Aortic smooth muscle cell (primary cell): ENCODE measurements around the gene CLDN9. TPM values are rescaled to one million over a fixed set of nuclear protein-coding genes. Genes with fewer than 3 reads are reported as not detected.

ENCODE experiments used
- total RNA-seq: library from RNA; depleted of rRNA; stranded (reverse); fragments of >200 nt; gene quantifications from 2 replicates; pipeline ENCODE4 v1.2.3, GENCODE V29; 2014

Gene CLDN9, protein sequence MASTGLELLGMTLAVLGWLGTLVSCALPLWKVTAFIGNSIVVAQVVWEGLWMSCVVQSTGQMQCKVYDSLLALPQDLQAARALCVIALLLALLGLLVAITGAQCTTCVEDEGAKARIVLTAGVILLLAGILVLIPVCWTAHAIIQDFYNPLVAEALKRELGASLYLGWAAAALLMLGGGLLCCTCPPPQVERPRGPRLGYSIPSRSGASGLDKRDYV
- total RNA-seq, result not detected in 2 replicates

DNA sequence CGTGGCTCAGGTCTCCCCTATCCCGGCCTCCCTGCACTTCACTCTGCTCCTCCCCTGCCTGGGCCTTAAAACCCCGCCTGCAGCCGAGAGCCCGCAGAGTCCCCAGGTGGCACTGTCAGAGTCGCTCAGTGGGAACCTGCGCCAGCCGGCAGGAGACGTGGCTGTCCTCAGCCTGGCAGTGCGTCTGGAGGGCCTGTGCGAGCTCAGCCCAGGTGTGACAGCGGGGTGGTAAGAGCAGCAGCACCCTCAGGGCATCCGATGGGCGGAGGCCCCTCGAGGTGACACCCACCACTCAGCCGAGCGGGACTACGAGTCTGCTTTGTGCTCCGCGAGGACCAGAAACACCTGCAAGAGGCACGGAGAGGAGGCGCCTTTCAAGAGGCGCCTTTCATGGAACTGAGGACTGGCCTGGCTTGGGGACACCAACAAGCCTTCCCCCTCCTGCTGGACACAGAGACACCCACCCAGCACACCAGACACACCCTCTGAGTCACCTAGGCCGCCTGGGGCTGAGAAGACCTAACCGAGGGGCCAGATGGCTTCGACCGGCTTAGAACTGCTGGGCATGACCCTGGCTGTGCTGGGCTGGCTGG, at the start of gene CLDN9:
CLDN9 (plus strand) TSS at position 96 of the 593 bp plus-strand sequence; CDS start at position 536, 440 bp downstream.

DNA sequence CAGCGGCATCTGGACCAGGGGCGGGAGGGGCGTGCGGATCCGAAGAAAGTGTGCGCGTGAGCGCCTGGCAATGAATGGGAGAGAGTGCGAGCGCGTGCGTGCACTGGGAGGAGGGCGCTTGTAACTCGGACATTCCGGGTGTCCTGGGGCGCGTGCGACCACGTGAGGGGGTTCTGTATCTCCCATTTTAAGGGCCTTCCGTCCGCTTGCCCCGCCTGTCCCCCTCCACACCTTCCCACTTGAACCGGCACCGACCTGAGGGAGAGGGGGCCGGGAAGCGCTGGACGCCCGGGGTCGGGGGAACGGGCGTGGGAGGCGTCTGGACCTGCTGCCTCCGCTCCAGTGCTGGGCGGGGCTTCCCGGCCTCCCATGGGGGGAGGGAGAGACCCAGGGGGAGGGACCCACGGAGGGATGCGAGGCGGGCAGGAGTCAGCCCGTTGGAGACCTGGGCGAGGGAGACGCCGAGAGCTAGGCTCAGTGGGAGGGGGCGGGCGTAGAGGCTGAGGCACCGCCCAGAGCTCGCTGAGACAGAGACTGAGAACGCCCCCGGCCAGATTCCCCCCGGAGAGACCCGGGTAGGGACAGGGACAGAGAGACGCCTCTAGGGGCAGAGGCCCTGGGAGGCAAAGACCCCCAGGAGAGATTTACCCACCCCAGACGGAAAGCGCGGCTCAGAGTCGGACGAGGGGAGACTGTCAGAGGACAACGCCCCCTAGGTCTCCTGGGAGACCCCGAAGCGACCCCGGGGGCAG, 48.8 kb upstream of the CLDN9 start, which contains the start of gene KREMEN2:
KREMEN2 (plus strand) TSS at position 553 of the 752 bp plus-strand sequence. CDS start 246 bp downstream, outside the sequence.

DNA sequence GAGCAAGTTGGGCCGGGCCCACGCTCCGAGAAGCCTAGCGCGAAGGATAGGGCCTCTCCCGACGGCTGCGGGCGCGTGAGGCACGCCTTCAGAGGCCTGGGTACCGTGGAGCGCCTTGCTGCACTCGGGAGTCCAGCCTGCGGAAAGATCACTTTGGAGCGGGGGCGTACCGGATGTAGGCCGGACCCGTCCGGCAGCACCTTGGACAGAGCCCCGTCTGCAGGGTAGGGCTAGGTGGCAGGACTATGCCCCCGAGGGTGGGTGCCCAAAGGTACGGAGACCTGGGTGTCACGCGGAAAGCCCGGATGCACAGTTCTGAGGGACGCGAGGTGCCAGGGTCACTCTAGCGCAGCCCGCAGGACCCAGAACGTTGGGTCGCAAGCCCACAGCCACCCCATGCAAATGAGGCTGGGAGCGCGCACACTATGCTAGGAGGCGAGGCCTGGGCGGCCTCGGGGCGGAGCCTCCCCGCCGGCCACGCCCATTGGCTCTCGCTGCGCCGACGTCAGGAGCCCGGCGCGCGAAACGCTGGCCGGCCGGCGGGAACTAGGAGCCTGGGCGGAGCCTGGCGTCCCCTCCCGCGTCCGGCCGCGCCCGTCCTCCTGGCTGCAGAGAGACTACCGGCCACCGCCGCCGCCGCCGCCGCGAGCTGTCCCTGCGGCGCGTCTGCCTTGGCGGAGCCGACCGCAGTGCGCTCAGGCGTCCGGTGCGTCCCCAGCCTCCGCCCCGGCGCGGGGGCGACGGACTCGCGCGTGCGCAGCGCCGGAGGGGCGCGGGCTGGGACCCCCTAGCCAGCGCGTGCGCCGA, 43.8 kb upstream of the CLDN9 start, which contains the start of gene PAQR4:
PAQR4 (plus strand) TSS at position 611 of the 807 bp plus-strand sequence. CDS start 327 bp downstream, outside the sequence.

DNA sequence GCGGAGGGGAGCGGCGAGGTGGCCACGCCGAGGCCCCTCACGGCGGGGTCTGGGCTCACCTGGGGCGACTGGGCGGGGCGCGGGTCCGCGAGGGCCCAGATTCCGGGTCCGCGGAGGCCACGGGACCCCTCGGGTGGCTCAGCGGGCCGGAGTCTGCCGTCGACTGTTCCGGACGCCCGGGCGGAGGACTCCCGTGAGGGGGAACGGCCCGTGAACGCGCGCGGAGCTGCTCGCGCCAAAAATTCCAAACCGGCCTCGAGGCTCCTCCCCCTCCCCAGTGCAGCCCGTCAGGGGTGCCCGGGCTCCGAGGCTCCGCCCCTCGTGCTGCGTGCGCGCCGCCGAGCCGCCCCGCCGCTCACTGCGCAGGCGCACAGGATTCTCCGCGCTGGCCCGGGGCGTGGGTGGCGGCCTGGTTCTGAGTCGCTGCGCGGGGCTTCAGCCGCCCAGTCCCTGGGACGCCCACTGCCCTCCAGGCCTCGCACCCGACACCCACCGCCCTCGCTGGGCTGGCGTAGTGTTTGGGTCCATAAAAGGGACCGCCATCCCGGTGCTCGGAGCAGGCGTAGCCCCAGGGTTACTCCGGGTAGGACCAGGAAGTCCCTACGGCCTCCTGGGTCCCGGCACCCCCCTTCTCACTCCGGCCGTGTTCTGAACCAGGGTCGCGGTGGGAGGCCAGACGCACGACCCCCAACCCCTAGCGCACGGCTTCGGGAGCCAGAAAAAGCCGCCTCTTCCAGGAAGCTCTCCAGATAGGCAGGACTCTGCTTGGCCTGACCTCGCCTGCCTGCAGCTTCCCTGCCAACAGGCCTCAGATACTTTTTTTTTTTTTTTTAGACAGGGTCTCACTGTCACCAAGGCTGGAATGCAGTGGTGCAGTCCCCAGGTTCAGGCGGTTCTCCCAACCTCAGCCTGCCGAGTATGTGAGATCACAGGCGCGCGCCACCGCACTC, 32.2 kb upstream of the CLDN9 start, which contains the start of gene PKMYT1:
PKMYT1 (minus strand) TSS at position 220 of the 950 bp plus-strand sequence. CDS start 789 bp downstream, outside the sequence.

DNA sequence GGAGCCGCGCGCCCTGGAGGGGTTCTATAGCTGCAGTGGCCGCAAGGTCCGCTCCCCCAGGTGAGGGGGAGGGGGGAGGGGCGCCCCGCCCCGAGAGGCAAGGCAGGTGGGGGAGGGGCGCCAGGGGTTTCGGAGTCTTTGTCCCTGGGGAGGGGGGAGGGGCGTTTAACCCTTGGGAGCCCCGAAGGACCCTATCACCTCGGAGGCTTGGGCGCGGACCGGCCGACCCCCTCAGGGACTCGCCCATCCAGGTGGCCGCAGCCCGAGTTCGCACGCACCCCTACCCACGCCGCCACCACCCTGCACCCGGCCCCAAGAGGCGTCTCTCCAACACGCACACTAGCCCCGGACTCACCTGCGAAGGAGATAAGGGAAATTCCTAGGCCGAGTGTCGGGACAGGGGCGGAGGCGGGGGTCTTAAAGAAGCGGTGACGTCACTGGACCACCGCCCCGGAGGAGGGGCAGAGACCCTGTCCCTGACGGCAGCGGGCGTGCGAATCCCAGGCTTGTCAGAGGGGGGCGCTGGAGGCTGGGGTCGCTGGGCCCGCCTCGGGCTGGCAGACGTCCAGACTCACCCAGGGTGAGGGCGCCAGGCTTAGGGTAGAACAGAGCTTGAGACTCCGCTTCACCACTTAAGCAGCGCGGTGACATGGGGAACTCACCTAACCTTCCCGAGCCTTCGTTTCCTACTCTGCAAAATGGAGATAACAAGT, 5.2 kb downstream of the CLDN9 start, which contains the start of gene CLDN6:
CLDN6 (minus strand) TSS at position 390 of the 713 bp plus-strand sequence. CDS start 2,162 bp downstream, outside the sequence.

DNA sequence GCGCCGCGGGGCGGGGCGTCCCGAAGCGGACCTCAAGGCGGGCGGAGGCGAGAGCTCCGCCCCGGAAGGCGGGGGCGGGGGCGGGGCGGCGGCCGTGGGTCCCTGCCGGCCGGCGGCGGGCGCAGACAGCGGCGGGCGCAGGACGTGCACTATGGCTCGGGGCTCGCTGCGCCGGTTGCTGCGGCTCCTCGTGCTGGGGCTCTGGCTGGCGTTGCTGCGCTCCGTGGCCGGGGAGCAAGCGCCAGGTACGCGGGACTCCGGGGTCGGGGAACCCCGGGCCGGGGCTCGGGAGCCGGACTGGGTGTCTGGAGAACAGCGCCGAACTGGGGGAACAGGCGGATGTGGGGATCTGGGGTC, 7.5 kb downstream of the CLDN9 start, which contains the start of gene TNFRSF12A:
TNFRSF12A (plus strand) TSS at position 122 of the 357 bp plus-strand sequence; CDS start at position 152, 30 bp downstream.

DNA sequence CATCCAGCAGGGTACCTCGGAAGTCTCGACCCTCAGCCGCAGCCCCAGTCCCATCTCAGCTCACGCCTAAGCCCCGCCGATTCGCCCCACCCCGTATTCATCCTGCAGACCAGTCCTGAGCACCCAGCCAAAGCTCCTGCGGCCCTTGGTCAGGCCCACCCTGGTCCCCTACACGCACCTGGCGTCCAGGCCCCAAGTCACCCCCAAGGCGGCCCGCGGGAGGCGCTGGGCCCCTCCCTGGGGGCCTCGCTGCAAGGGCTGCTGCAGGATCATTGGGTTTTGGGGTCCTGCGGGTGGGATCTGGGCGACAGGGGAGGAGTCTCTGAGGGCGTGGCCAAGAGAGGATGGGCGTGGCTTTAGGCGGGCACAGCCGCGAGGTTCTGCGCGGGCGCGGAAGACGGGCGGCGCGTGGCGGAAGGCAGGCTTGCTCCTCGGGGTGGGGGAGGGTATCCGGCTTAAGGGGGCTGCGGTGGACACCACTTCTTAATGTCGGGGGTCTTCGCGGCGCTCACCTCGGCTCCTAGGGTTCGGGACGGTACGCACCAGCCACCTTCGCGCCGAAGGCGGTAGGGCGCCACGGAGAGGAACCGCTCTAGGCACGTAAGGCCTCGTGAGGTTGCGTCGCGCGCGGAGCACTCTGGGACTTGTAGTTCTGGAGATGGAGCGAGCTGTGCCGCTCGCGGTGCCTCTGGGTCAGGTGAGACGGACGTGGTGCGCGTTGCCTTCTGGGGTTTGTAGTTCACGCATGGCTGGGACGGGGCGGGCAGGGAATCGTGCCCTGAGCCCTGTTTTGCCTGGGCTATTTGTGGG, 11.2 kb downstream of the CLDN9 start, which contains the start of the genes HCFC1R1 and THOC6:
HCFC1R1 (minus strand) TSS at position 274 of the 810 bp plus-strand sequence; CDS start at position 273, 1 bp downstream.
THOC6 (plus strand) TSS at position 367 of the 810 bp plus-strand sequence; CDS start at position 659, 292 bp downstream.

DNA sequence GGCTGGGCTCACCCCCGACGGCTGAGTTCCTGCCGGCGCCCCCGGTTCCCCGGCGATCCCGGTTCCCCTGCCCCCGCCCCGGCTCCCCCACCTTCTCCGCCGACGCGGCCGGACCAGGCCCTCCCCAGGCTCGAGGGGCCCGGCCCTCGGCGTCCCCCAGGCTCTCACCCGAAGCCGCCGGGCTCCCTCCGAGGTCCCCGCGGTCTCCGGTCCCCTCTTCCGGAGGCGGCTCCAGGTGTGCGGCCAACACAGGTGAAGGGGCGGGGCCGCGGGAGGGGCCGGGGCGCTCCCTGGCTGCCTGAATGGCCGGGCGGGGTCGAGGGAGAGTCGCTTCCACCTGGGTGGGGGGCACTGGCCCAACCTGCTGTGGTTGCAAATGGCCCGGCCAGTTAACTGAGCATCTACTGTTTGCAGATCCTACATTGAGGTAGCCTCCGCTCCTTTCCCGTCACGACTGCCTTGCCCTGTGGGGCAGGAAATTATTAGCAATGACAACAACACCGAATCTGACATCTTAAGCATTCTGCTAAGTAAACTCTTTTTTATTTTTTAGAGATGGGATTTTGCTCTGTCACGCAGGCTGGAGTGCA, 24.1 kb downstream of the CLDN9 start, which contains the start of gene BICDL2:
BICDL2 (minus strand) TSS at position 219 of the 590 bp plus-strand sequence. CDS start 1,448 bp downstream, outside the sequence.

DNA sequence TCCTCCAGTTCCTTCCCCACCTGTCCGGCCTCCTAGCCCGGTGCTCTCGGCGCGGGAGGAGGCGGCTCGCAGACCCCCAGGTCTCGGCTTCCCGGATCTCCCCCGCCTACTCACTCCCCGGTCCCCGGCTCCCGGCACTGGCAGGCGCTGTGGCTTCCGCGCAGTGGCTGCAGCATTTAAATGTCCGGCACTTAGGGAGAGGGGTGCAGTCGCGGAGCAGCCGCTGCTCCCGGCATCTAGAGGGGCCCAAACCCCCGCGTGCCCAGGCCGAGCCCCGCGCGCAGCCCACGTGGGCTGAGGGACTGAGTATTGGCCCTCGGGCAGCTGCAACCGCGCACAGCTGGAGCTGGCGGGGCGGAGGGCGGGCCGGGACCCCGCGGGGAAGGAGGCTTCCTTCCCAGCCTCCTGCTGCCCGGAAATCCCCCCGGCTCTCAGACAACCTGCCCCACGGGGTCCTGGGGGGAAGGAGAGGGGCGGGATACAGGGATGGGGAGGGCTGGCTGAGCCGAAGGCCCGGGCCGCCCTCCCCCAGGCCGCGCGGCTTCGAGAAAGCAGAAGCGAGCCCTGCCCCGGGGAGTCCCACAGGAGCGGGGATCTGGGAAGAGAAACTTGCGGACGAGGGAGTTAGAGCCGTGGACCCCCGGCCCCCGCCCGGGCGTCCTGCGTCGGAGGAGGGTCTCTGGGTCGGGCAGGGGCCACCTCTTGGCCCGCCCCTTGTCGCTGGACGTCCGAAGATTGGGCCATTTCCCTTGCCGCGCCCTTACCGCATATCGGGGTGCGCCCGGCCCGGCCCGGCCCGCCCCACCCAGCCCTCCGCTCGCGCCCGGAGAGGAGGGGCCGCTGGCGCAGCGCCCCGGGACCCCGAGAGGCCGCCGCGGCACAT, 33.3 kb downstream of the CLDN9 start, which contains the start of gene MMP25:
MMP25 (plus strand) TSS at position 804 of the 883 bp plus-strand sequence. CDS start 357 bp downstream, outside the sequence.

Other genes with a start within 250 kb of the CLDN9 start
- gene ELOB, start 235.6 kb upstream of the CLDN9 start, total RNA-seq, result 355 and 449 TPM in 2 replicates
- gene PRSS33, start 225.4 kb upstream of the CLDN9 start, total RNA-seq, result not detected in 2 replicates
- not detected in 2 replicates for gene PRSS41, start 214.5 kb upstream of the CLDN9 start, total RNA-seq
- not detected in 2 replicates for gene PRSS21, start 195.7 kb upstream of the CLDN9 start, total RNA-seq
- 0.25 and 3.7 TPM in 2 replicates for gene ZG16B, start 182.6 kb upstream of the CLDN9 start, total RNA-seq
- gene PRSS22, start 154.8 kb upstream of the CLDN9 start, total RNA-seq, result not detected in 2 replicates
- 56.6 and 63.1 TPM in 2 replicates for gene FLYWCH2, start 129.7 kb upstream of the CLDN9 start, total RNA-seq
- gene FLYWCH1, start 101.0 kb upstream of the CLDN9 start, total RNA-seq, result 35.6 and 38.4 TPM in 2 replicates
- gene KREMEN2, start 48.6 kb upstream of the CLDN9 start, total RNA-seq, result not detected in 2 replicates
- 6.5 and 12.6 TPM in 2 replicates for gene PAQR4, start 43.6 kb upstream of the CLDN9 start, total RNA-seq
- 3.4 and 5.9 TPM in 2 replicates for gene PKMYT1, start 32.5 kb upstream of the CLDN9 start, total RNA-seq
- gene CLDN6, start 5.3 kb downstream of the CLDN9 start, total RNA-seq, result not detected in 2 replicates
- 265 and 335 TPM in 2 replicates for gene TNFRSF12A, start 7.4 kb downstream of the CLDN9 start, total RNA-seq
- 17.0 and 27.1 TPM in 2 replicates for gene HCFC1R1, start 11.0 kb downstream of the CLDN9 start, total RNA-seq
- 14.1 and 15.0 TPM in 2 replicates for gene THOC6, start 11.1 kb downstream of the CLDN9 start, total RNA-seq
- 0.13 TPM in 1 of 2 replicates, not detected in the other for gene BICDL2, start 24.0 kb downstream of the CLDN9 start, total RNA-seq
- not detected in 2 replicates for gene MMP25, start 33.6 kb downstream of the CLDN9 start, total RNA-seq
- 3.4 and 4.4 TPM in 2 replicates for gene IL32, start 52.7 kb downstream of the CLDN9 start, total RNA-seq
- gene ZSCAN10, start 86.4 kb downstream of the CLDN9 start, total RNA-seq, result not detected in 2 replicates
- 12.6 and 13.6 TPM in 2 replicates for gene ZNF205, start 99.7 kb downstream of the CLDN9 start, total RNA-seq
- 3.2 and 5.7 TPM in 2 replicates for gene ZNF213, start 122.1 kb downstream of the CLDN9 start, total RNA-seq
- not detected in 2 replicates for gene OR1F1, start 175.3 kb downstream of the CLDN9 start, total RNA-seq
- gene ZNF200, start 222.2 kb downstream of the CLDN9 start, total RNA-seq, result 6.5 and 8.5 TPM in 2 replicates
- gene MEFV, start 243.7 kb downstream of the CLDN9 start, total RNA-seq, result under 0.01 and 0.13 TPM in 2 replicates